ENCODE data around the gene METTL4.
A peak's percentile ranks its signal among the peaks of the same experiment; 100 is the strongest.

The METTL4 gene

GRCh38 chr18:2587788-2588187, 16.5 kb upstream of the METTL4 start:
- TF ChIP-seq CTCF (IDR thresholded peaks at IDR 0.05; ENCODE audit: low read depth, low read length), result no peak
- in situ Hi-C loops (cut with HindIII; ENCODE audit: low sequenced_read_pairs), result no loop called here
- no peak for DNase-seq (ENCODE audit: low read depth, low spot score)
- no peak overlapping the region for H3K4me3 ChIP-seq (ENCODE audit: low read depth, low read length)

- peak overlapping the region; percentile 85 for H3K4me3 ChIP-seq (ENCODE audit: low read depth, low read length)
- in situ Hi-C loops (cut with HindIII; ENCODE audit: low sequenced_read_pairs), result no loop called here
- no peak for TF ChIP-seq CTCF (IDR thresholded peaks at IDR 0.05; ENCODE audit: low read depth, low read length)
- no peak for DNase-seq (ENCODE audit: low read depth, low spot score)
Observed at GRCh38 chr18:2573408-2573807, 2.1 kb upstream of the METTL4 start.

- in situ Hi-C loops (cut with HindIII; ENCODE audit: low sequenced_read_pairs), result no loop called here
- TF ChIP-seq CTCF (IDR thresholded peaks at IDR 0.05; ENCODE audit: low read depth, low read length), result no peak
- DNase-seq (ENCODE audit: low read depth, low spot score), result no peak
- H3K4me3 ChIP-seq (ENCODE audit: low read depth, low read length), result peak overlapping the region; percentile 85
Observed at GRCh38 chr18:2572892-2573291, 1.6 kb upstream of the METTL4 start.

- in situ Hi-C loops (cut with HindIII; ENCODE audit: low sequenced_read_pairs), result no loop called here
- peak overlapping the region; percentile 85 for H3K4me3 ChIP-seq (ENCODE audit: low read depth, low read length)
- DNase-seq (ENCODE audit: low read depth, low spot score), result no peak
- TF ChIP-seq CTCF (IDR thresholded peaks at IDR 0.05; ENCODE audit: low read depth, low read length), result no peak
Observed at GRCh38 chr18:2572171-2572569, 865 bp upstream of the METTL4 start.

- in situ Hi-C loops (cut with HindIII; ENCODE audit: low sequenced_read_pairs), result no loop called here
- DNase-seq (ENCODE audit: low read depth, low spot score), result peak; percentile 79
- peak; percentile 15 for TF ChIP-seq CTCF (IDR thresholded peaks at IDR 0.05; ENCODE audit: low read depth, low read length)
Observed at GRCh38 chr18:2570772-2571199, 519 bp downstream of the METTL4 start.

GRCh38 chr18:2569338-2570207, 1.7 kb downstream of the METTL4 start:
- TF ChIP-seq CTCF (IDR thresholded peaks at IDR 0.05; ENCODE audit: low read depth, low read length), result no peak
- H3K4me3 ChIP-seq (ENCODE audit: low read depth, low read length), result peak overlapping the region; percentile 85
- in situ Hi-C loops (cut with HindIII; ENCODE audit: low sequenced_read_pairs), result no loop called here
- no peak for DNase-seq (ENCODE audit: low read depth, low spot score)

More at GRCh38 chr18:2570772-2571199, 519 bp downstream of the METTL4 start:
- H3K4me3 ChIP-seq (ENCODE audit: low read depth, low read length), result peak overlapping the region; percentile 85
